Transverse colon (tissue), 4 donors: Measurements from ENCODE around the gene CD6.

ENCODE experiments used
- EP300 ChIP-seq: sonication (generic); formaldehyde crosslinking; IDR thresholded peaks from one replicate; pipeline ENCODE4 v1.6.1; 2017; ENCODE audit warnings: antibody characterized with exemption, low read depth
- POLR2A ChIP-seq: fragments of 450-650 bp; IDR thresholded peaks from one replicate; pipeline ENCODE4 v1.6.1; 2016; ENCODE audit warnings: antibody characterized with exemption, mild to moderate bottlenecking, moderate library complexity
- POLR2AphosphoS5 ChIP-seq, 3 donors: sonication (generic); formaldehyde crosslinking; IDR thresholded peaks; one replicate each; pipeline ENCODE4 v1.6.1; 2016; ENCODE audit warnings: antibody characterized with exemption in 3 of 3
- TF ChIP-seq, protein P1 (sequence below), 5 experiments: fragments of 200-600 bp in 3 of 5; fragments of 450-650 bp in 2 of 5; sonication (generic) in 3 of 5; IDR thresholded peaks; 1 replicate in 2 of 5; 2 replicates in 3 of 5; pipeline ENCODE4 v1.5.1; 2016 to 2017; ENCODE audit warnings: antibody characterized with exemption in 5 of 5, inconsistent platforms in 3 of 5, mild to moderate bottlenecking in 2 of 5, moderate library complexity in 1 of 5

DNA sequence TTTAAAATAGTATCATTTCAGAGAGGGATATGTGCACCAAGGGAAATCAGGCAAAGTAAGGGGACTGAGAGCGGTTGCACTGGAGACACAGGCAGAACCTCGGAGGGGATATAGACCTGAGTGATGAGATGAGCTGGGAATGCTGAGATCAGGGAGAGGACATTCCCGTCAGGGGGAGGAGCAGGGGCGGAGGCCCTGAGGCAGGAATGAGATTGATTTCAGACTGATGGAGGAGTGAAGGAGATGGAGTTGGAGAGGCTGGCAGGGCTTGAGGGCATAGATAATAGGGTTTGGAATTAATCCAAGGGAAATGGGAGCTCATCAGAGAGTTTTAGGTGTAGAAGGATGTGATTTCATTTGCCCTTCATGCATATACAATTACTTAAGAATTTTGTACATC, 13.2 kb downstream of the CD6 start:
- TF ChIP-seq, protein P1, sequence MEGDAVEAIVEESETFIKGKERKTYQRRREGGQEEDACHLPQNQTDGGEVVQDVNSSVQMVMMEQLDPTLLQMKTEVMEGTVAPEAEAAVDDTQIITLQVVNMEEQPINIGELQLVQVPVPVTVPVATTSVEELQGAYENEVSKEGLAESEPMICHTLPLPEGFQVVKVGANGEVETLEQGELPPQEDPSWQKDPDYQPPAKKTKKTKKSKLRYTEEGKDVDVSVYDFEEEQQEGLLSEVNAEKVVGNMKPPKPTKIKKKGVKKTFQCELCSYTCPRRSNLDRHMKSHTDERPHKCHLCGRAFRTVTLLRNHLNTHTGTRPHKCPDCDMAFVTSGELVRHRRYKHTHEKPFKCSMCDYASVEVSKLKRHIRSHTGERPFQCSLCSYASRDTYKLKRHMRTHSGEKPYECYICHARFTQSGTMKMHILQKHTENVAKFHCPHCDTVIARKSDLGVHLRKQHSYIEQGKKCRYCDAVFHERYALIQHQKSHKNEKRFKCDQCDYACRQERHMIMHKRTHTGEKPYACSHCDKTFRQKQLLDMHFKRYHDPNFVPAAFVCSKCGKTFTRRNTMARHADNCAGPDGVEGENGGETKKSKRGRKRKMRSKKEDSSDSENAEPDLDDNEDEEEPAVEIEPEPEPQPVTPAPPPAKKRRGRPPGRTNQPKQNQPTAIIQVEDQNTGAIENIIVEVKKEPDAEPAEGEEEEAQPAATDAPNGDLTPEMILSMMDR (IDR thresholded peaks at IDR 0.05) = no peak
- TF ChIP-seq POLR2AphosphoS5 (IDR thresholded peaks at IDR 0.05) (no peak), POLR2A (no peak), EP300 (no peak)
